Calu3 (cell line): ENCODE measurements around the gene MATN3. TPM values are rescaled to one million over a fixed set of nuclear protein-coding genes. Genes with fewer than 3 reads are reported as not detected.
A peak's percentile ranks its signal among the peaks of the same experiment; 100 is the strongest.

Experiments used
- Bru-seq: library from RNA; stranded (reverse); fragments of 400-500 nt; gene quantifications from one replicate; lab custom pipeline; 2021; lab: Mats Ljungman, UMichigan
- BruChase-seq, 2 experiments: library from RNA; stranded (reverse); fragments of 400-500 nt; gene quantifications; one replicate each; lab custom pipeline; 2021; lab: Mats Ljungman, UMichigan
- BruUV-seq: library from RNA; stranded (reverse); fragments of 400-500 nt; replicated peaks from 2 replicates; lab custom pipeline; 2021; lab: Mats Ljungman, UMichigan
- CTCF ChIA-PET: fragments of 300-600 bp; sonication (Branson Sonifier 250); formaldehyde crosslinking; loops from one replicate; lab custom pipeline; 2022; ENCODE audit warnings: antibody characterized with exemption; lab: Charles Lee
- DNase-seq: peaks from one replicate; pipeline ENCODE4 v3.0.0; 2022
- H3K27ac Mint-ChIP-seq: one replicate; pipeline ENCODE4 v1.8.0; 2022; ENCODE audit warnings: mixed read lengths; ENCODE audit not compliant: unreplicated experiment
- H3K27me3 Mint-ChIP-seq: one replicate; pipeline ENCODE4 v1.8.0; 2022; ENCODE audit warnings: mixed read lengths; ENCODE audit not compliant: unreplicated experiment
- H3K36me3 Mint-ChIP-seq: one replicate; pipeline ENCODE4 v1.8.0; 2022; ENCODE audit warnings: mild to moderate bottlenecking, moderate library complexity, mixed read lengths; ENCODE audit not compliant: insufficient read depth, unreplicated experiment
- H3K4me1 Mint-ChIP-seq: one replicate; pipeline ENCODE4 v1.8.0; 2022; ENCODE audit warnings: mild to moderate bottlenecking, low read depth, mixed read lengths; ENCODE audit not compliant: unreplicated experiment
- H3K4me3 Mint-ChIP-seq: one replicate; pipeline ENCODE4 v1.8.0; 2022; ENCODE audit warnings: mild to moderate bottlenecking, low read depth, moderate library complexity, mixed read lengths; ENCODE audit not compliant: unreplicated experiment
- H3K9me3 Mint-ChIP-seq: one replicate; pipeline ENCODE4 v1.8.0; 2022; ENCODE audit warnings: low read depth, mixed read lengths; ENCODE audit not compliant: unreplicated experiment
- CTCF ChIP-seq: fragments of 200-600 bp; IDR thresholded peaks from one replicate; pipeline ENCODE4 v1.8.0; 2022; ENCODE audit warnings: antibody characterized with exemption; ENCODE audit not compliant: unreplicated experiment
- intact Hi-C: fragments of 100-400 bp; cut with micrococcal nuclease; formaldehyde crosslinking; loops from one replicate; pipeline ENCODE4 v1.10.0; 2022; ENCODE audit not compliant: unreplicated experiment
- long read RNA-seq: library from polyadenylated mRNA; stranded (forward); transcript quantifications from one replicate; pipeline ENCODE4 v2.0.0, GENCODE V29; 2022
- total RNA-seq: library from RNA; stranded (reverse); gene quantifications from 2 replicates; pipeline ENCODE4 v1.2.3, GENCODE V29; 2022

The MATN3 gene
- 2.3 and 3.4 TPM in 2 replicates for total RNA-seq
- Bru-seq, nascent RNA: percentile 32 among the genes with signal in this experiment
- BruChase-seq, experiment 1, labeled RNA remaining after a 6-hour chase: percentile 30 among the genes with signal in this experiment
- percentile 39 among the genes with signal in this experiment for BruChase-seq, experiment 2, labeled RNA remaining after a 2-hour chase
- long read RNA-seq, transcript MATN3-201 (8 exons, 2,524 nt): major isoform, 5 of 7 reads
- long read RNA-seq, partial matches to known transcripts: 1 of 7 reads
- long read RNA-seq, other reads (novel, unspliced or antisense): 0 of 7 reads

- no peaks in the 10 kb centered on the region for H3K4me1 Mint-ChIP-seq
- CTCF ChIA-PET: interaction anchor here (0.7 kb wide), 1 partner anchor 10 kb away, joined by 3 read pairs; no protein-coding TSS in a partner anchor
- H3K4me3 Mint-ChIP-seq: peak within 1 kb of the TSS; percentile 61
- peaks cover 7% of the 10 kb centered on the region for H3K27me3 Mint-ChIP-seq
- BruUV-seq: no TSS peak
- TF ChIP-seq CTCF: no peak
- H3K9me3 Mint-ChIP-seq: peaks cover 6% of the 10 kb centered on the region
- peak; percentile 55 for DNase-seq
- peaks cover 6% of the 10 kb centered on the region for H3K36me3 Mint-ChIP-seq
- intact Hi-C loops: no loop called here
- no peak within 1 kb of the TSS for H3K27ac Mint-ChIP-seq
Observed at GRCh38 chr2:20012282-20013125, at the start of gene MATN3. Gene MATN3 (minus strand): TSS chr2:20012668. CDS start chr2:20012631, 37 bp downstream.

GRCh38 chr2:20061940-20062339 is 49.5 kb upstream of the MATN3 start:
- no peak for DNase-seq
- peaks cover 2% of the 10 kb centered on the region for H3K9me3 Mint-ChIP-seq
- no TSS peak for BruUV-seq
- peaks cover 20% of the 10 kb centered on the region for H3K4me1 Mint-ChIP-seq
- peaks cover 9% of the 10 kb centered on the region for H3K36me3 Mint-ChIP-seq
- peaks cover 11% of the 10 kb centered on the region for H3K27me3 Mint-ChIP-seq
- no peak overlapping the region for H3K27ac Mint-ChIP-seq
- no peak overlapping the region for H3K4me3 Mint-ChIP-seq
- intact Hi-C loops: no loop called here
- TF ChIP-seq CTCF: no peak
- CTCF ChIA-PET: interaction anchor here (1.3 kb wide), 1 partner anchor 10 kb away, joined by 5 read pairs; the partner anchor contains the start of gene LAPTM4A

GRCh38 chr2:20061476-20061875 is 49.0 kb upstream of the MATN3 start:
- Mint-ChIP-seq H3K27ac (no peak overlapping the region), H3K4me3 (no peak overlapping the region), H3K27me3 (peaks cover 11% of the 10 kb centered on the region), H3K36me3 (peaks cover 8% of the 10 kb centered on the region), H3K9me3 (peaks cover 2% of the 10 kb centered on the region), H3K4me1 (peaks cover 17% of the 10 kb centered on the region)
- intact Hi-C loops: no loop called here
- TF ChIP-seq CTCF: no peak
- BruUV-seq: no TSS peak
- CTCF ChIA-PET: interaction anchor here (0.7 to 1.3 kb wide), 2 partner anchors 9 to 17 kb away, joined by 5 read pairs; partner anchors contain the start of gene LAPTM4A
- no peak for DNase-seq

GRCh38 chr2:20060106-20060505 is 47.6 kb upstream of the MATN3 start:
- Mint-ChIP-seq H3K4me1 (peaks cover 6% of the 10 kb centered on the region), H3K27ac (no peak overlapping the region), H3K36me3 (no peaks in the 10 kb centered on the region), H3K27me3 (peaks cover 11% of the 10 kb centered on the region), H3K9me3 (peaks cover 2% of the 10 kb centered on the region), H3K4me3 (no peak overlapping the region)
- TF ChIP-seq CTCF: no peak
- BruUV-seq: no TSS peak
- intact Hi-C loops: no loop called here
- no peak for DNase-seq
- CTCF ChIA-PET: no interaction called here
